Tibial nerve (tissue), 4 donors: ENCODE data around the gene PDE8B.

Experiments used
- EP300 ChIP-seq, 2 donors: sonication (generic); formaldehyde crosslinking; IDR thresholded peaks; one replicate each; pipeline ENCODE4 v1.6.1; 2017; ENCODE audit warnings: antibody characterized with exemption in 2 of 2, mild to moderate bottlenecking in 1 of 2
- TF ChIP-seq, protein P1 (sequence below), 5 experiments: fragments of 200-600 bp in 3 of 5; fragments of 450-650 bp in 2 of 5; sonication (generic) in 3 of 5; IDR thresholded peaks; one replicate each; pipeline ENCODE4 v1.5.1; 2016 to 2019; ENCODE audit warnings: antibody characterized with exemption in 5 of 5, mild to moderate bottlenecking in 3 of 5, moderate library complexity in 2 of 5

DNA sequence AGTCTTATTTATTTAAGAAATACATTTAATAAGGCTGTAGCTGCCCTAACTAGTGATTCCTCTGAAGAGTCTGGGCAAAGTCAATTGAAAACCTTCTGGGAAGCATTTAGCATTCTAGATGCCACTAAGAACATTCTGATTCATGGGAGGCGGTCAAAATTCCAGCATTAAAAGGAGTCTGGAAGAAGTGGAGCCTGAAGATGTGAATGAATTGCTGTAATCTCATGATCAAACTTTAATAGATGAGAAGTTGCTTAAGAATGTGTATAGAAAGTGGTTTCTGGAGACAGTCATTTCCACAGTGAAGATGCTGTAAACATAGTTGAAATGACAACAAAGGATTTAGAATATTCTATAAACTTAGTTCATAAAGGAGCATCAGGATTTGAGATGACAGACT is 220.2 kb downstream of the PDE8B start:
- TF ChIP-seq, protein P1, sequence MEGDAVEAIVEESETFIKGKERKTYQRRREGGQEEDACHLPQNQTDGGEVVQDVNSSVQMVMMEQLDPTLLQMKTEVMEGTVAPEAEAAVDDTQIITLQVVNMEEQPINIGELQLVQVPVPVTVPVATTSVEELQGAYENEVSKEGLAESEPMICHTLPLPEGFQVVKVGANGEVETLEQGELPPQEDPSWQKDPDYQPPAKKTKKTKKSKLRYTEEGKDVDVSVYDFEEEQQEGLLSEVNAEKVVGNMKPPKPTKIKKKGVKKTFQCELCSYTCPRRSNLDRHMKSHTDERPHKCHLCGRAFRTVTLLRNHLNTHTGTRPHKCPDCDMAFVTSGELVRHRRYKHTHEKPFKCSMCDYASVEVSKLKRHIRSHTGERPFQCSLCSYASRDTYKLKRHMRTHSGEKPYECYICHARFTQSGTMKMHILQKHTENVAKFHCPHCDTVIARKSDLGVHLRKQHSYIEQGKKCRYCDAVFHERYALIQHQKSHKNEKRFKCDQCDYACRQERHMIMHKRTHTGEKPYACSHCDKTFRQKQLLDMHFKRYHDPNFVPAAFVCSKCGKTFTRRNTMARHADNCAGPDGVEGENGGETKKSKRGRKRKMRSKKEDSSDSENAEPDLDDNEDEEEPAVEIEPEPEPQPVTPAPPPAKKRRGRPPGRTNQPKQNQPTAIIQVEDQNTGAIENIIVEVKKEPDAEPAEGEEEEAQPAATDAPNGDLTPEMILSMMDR (IDR thresholded peaks at IDR 0.05): no peak
- no peak for TF ChIP-seq EP300 (IDR thresholded peaks at IDR 0.05)
